IMR-90 (cell line): ENCODE data around the gene CASQ1. TPM values are rescaled to one million over a fixed set of nuclear protein-coding genes. Genes with fewer than 3 reads are reported as not detected.

Experiments used
- ATAC-seq: fragments of 200-7000 bp; cut with Tn5 transposase; 2 replicates; pipeline ENCODE4 v1.9.1; 2020; ENCODE audit warnings: low read depth, mild to moderate bottlenecking, moderate library complexity
- BruUV-seq: library from RNA; stranded (reverse); fragments of 400-500 nt; replicated peaks from 2 replicates; lab custom pipeline; 2021; lab: Mats Ljungman, UMichigan
- CTCF ChIA-PET: fragments of 300-600 bp; formaldehyde crosslinking; extraction: SDS; loops from one replicate; lab custom pipeline; 2021; ENCODE audit warnings: antibody characterized with exemption; lab: Yijun Ruan, JAX
- POLR2A ChIA-PET: fragments of 300-600 bp; sonication (Branson Sonifier 250); formaldehyde crosslinking; loops from one replicate; lab custom pipeline; 2022; ENCODE audit warnings: antibody characterized with exemption; ENCODE audit not compliant: unreplicated experiment; lab: Charles Lee
- DNase-seq: peaks from one replicate; pipeline ENCODE4 v3.0.0; 2013
- H2AFZ ChIP-seq: replicated peaks from 2 replicates; pipeline ENCODE3; 2013; ENCODE audit warnings: low read length, mild to moderate bottlenecking; ENCODE audit not compliant: poor library complexity
- H2AK5ac ChIP-seq: 2 replicates; pipeline ENCODE4 v1.6.1; 2013; ENCODE audit warnings: low read depth, low read length, inconsistent platforms
- H2AK9ac ChIP-seq: replicated peaks from 2 replicates; pipeline ENCODE3; 2013; ENCODE audit warnings: mild to moderate bottlenecking, low read depth, low read length, moderate library complexity; ENCODE audit not compliant: poor library complexity
- H2BK120ac ChIP-seq: 2 replicates; pipeline ENCODE4 v1.6.1; 2013; ENCODE audit warnings: low read depth, low read length, inconsistent platforms
- H2BK15ac ChIP-seq: 3 replicates; pipeline ENCODE4 v1.6.1; 2013; ENCODE audit warnings: low read depth, low read length, inconsistent platforms
- H2BK20ac ChIP-seq: 2 replicates; pipeline ENCODE4 v1.6.1; 2013; ENCODE audit warnings: low read depth, mild to moderate bottlenecking, inconsistent platforms, low read length, moderate library complexity
- H2BK5ac ChIP-seq: 2 replicates; pipeline ENCODE4 v1.6.1; 2013; ENCODE audit warnings: mild to moderate bottlenecking, low read depth, low read length, inconsistent platforms; ENCODE audit not compliant: poor library complexity, severe bottlenecking
- H3K14ac ChIP-seq: replicated peaks from 2 replicates; pipeline ENCODE4 v1.6.1; 2013; ENCODE audit warnings: low read depth, low read length, inconsistent platforms
- H3K18ac ChIP-seq: 2 replicates; pipeline ENCODE4 v1.6.1; 2013; ENCODE audit warnings: low read depth, low read length, control low read depth
- H3K23ac ChIP-seq: 2 replicates; pipeline ENCODE4 v1.6.1; 2013; ENCODE audit warnings: low read depth, low read length, inconsistent platforms
- H3K27ac ChIP-seq: 2 replicates; pipeline ENCODE4 v1.5.1; 2013; ENCODE audit warnings: mild to moderate bottlenecking, control low read depth, low read length; ENCODE audit not compliant: insufficient read depth
- H3K27me3 ChIP-seq: 2 replicates; pipeline ENCODE4 v1.6.1; 2013; ENCODE audit warnings: low read length; ENCODE audit not compliant: control insufficient read depth, insufficient read depth
- H3K36me3 ChIP-seq: 2 replicates; pipeline ENCODE4 v1.6.1; 2013; ENCODE audit warnings: low read length, mixed read lengths; ENCODE audit not compliant: control insufficient read depth, insufficient read depth
- H3K4ac ChIP-seq: 2 replicates; pipeline ENCODE4 v1.6.1; 2013; ENCODE audit warnings: low read depth, low read length, inconsistent platforms
- H3K4me1 ChIP-seq: 2 replicates; pipeline ENCODE4 v1.6.1; 2013; ENCODE audit warnings: low read length, mixed read lengths; ENCODE audit not compliant: control insufficient read depth, insufficient read depth
- H3K4me2 ChIP-seq: 2 replicates; pipeline ENCODE4 v1.6.1; 2013; ENCODE audit warnings: low read depth, mild to moderate bottlenecking, control low read depth, low read length, moderate library complexity
- H3K4me3 ChIP-seq: 2 replicates; pipeline ENCODE4 v1.5.1; 2013; ENCODE audit warnings: low read depth, mild to moderate bottlenecking, control low read depth, low read length, moderate library complexity; ENCODE audit not compliant: insufficient read depth
- H3K56ac ChIP-seq: 2 replicates; pipeline ENCODE4 v1.6.1; 2013; ENCODE audit warnings: low read length, inconsistent platforms; ENCODE audit not compliant: insufficient read depth; ENCODE audit errors: extremely low read depth
- H3K79me1 ChIP-seq, 2 experiments: 2 replicates each; pipeline ENCODE4 v1.6.1; 2013; ENCODE audit warnings: low read length in 2 of 2, inconsistent platforms in 1 of 2, low read depth in 1 of 2
- H3K9ac ChIP-seq: 2 replicates; pipeline ENCODE4 v1.6.1; 2013; ENCODE audit warnings: low read depth, low read length, control low read depth
- H3K9me1 ChIP-seq: 2 replicates; pipeline ENCODE4 v1.6.1; 2013; ENCODE audit warnings: low read length, inconsistent platforms; ENCODE audit not compliant: insufficient read depth
- H3K9me3 ChIP-seq: 2 replicates; pipeline ENCODE4 v1.6.1; 2013; ENCODE audit warnings: low read length; ENCODE audit not compliant: control insufficient read depth, insufficient read depth
- H4K20me1 ChIP-seq: 2 replicates; pipeline ENCODE4 v1.6.1; 2013; ENCODE audit warnings: low read length, inconsistent platforms; ENCODE audit not compliant: insufficient read depth
- H4K5ac ChIP-seq: 2 replicates; pipeline ENCODE4 v1.6.1; 2013; ENCODE audit warnings: mild to moderate bottlenecking, low read depth, low read length, control low read depth
- H4K8ac ChIP-seq, 2 experiments: 2 replicates each; pipeline ENCODE4 v1.6.1; 2013; ENCODE audit warnings: low read depth in 2 of 2, low read length in 2 of 2, control low read depth in 1 of 2, inconsistent platforms in 1 of 2
- H4K91ac ChIP-seq: 2 replicates; pipeline ENCODE4 v1.6.1; 2013; ENCODE audit warnings: low read depth, low read length, inconsistent platforms; ENCODE audit not compliant: insufficient read depth
- BHLHE40 ChIP-seq: fragments of 150-350 bp; IDR thresholded peaks from 2 replicates; pipeline ENCODE4 v1.6.1; 2016; ENCODE audit warnings: mild to moderate bottlenecking, low read depth, low read length
- CEBPB ChIP-seq: IDR thresholded peaks from 2 replicates; pipeline ENCODE4 v1.6.1; 2012; ENCODE audit warnings: low read depth, low read length, improper control_type of control experiment
- CHD1 ChIP-seq: IDR thresholded peaks from 2 replicates; pipeline ENCODE4 v1.6.1; 2012; ENCODE audit warnings: low read depth, low read length, improper control_type of control experiment
- CTCF ChIP-seq: conservative IDR thresholded peaks from 2 replicates; pipeline ENCODE4 v1.5.1; 2012; ENCODE audit warnings: mild to moderate bottlenecking, low read depth, low read length, improper control_type of control experiment
- ELK1 ChIP-seq: fragments of 150-350 bp; IDR thresholded peaks from 2 replicates; pipeline ENCODE4 v1.6.1; 2016; ENCODE audit warnings: low read depth, mild to moderate bottlenecking, low read length, moderate library complexity, borderline replicate concordance
- FOS ChIP-seq: fragments of 150-350 bp; IDR thresholded peaks from 2 replicates; pipeline ENCODE4 v1.6.1; 2016; ENCODE audit warnings: low read depth, low read length
- MAFK ChIP-seq: IDR thresholded peaks from 2 replicates; pipeline ENCODE4 v1.6.1; 2012; ENCODE audit warnings: low read depth, low read length, improper control_type of control experiment
- MAZ ChIP-seq: IDR thresholded peaks from 2 replicates; pipeline ENCODE4 v1.6.1; 2012; ENCODE audit warnings: low read depth, mild to moderate bottlenecking, low read length, improper control_type of control experiment, moderate library complexity, borderline replicate concordance
- MXI1 ChIP-seq: IDR thresholded peaks from 2 replicates; pipeline ENCODE4 v1.6.1; 2012; ENCODE audit warnings: low read depth, mild to moderate bottlenecking, low read length, moderate library complexity, borderline replicate concordance
- NFE2L2 ChIP-seq: fragments of 150-350 bp; IDR thresholded peaks from 2 replicates; pipeline ENCODE4 v1.6.1; 2016; ENCODE audit warnings: low read depth, mild to moderate bottlenecking, low read length
- POLR2A ChIP-seq: IDR thresholded peaks from 2 replicates; pipeline ENCODE4 v1.6.1; 2012; ENCODE audit warnings: mild to moderate bottlenecking, low read depth, low read length
- RAD21 ChIP-seq: IDR thresholded peaks from 2 replicates; pipeline ENCODE4 v1.6.1; 2012; ENCODE audit warnings: low read length, improper control_type of control experiment
- RCOR1 ChIP-seq: IDR thresholded peaks from 2 replicates; pipeline ENCODE4 v1.6.1; 2012; ENCODE audit warnings: mild to moderate bottlenecking, low read length, improper control_type of control experiment; ENCODE audit not compliant: insufficient replicate concordance
- RFX5 ChIP-seq: IDR thresholded peaks from 2 replicates; pipeline ENCODE4 v1.8.0; 2012; ENCODE audit warnings: low read depth, mild to moderate bottlenecking, low read length, moderate library complexity
- SMC3 ChIP-seq: fragments of 150-350 bp; IDR thresholded peaks from 2 replicates; pipeline ENCODE4 v1.6.1; 2016; ENCODE audit warnings: low read depth, mild to moderate bottlenecking, antibody characterized with exemption, low read length, moderate library complexity
- dilution Hi-C: fragments of 300-500 bp; cut with HindIII; formaldehyde crosslinking; loops from one replicate; pipeline ENCODE4 v1.14.3; 2018; ENCODE audit warnings: low sequenced_read_pairs; ENCODE audit not compliant: unreplicated experiment
- in situ Hi-C: fragments of 300-500 bp; cut with MboI; formaldehyde crosslinking; loops from 3 replicates; pipeline ENCODE4 v1.14.3; 2019; ENCODE audit warnings: low sequenced_read_pairs, inconsistent platforms, mixed read lengths
- intact Hi-C: fragments of 100-400 bp; cut with micrococcal nuclease; formaldehyde crosslinking; loops from 2 replicates; pipeline ENCODE4 v1.10.0; 2022
- polyA plus RNA-seq, 3 experiments: library from polyadenylated mRNA; depleted of rRNA; stranded (reverse); fragments of >200 nt; gene quantifications; 2 replicates each; pipeline ENCODE4 v1.2.3, GENCODE V29; 2012; ENCODE audit warnings: low replicate concordance in 1 of 3
- total RNA-seq: library from RNA; depleted of rRNA; stranded (reverse); fragments of >200 nt; gene quantifications from 2 replicates; pipeline ENCODE4 v1.2.3, GENCODE V29; 2012
- TF ChIP-seq, protein P1 (sequence below): fragments of 150-350 bp; IDR thresholded peaks from 2 replicates; pipeline ENCODE4 v1.6.1; 2017; ENCODE audit warnings: mild to moderate bottlenecking, antibody characterized with exemption, low read length, low read depth

CASQ1 gene
- total and polyA plus RNA-seq, 2 of the 4 experiments (the other 2 are of a cell fraction), result 0.18 to 0.21 TPM

GRCh38 chr1:160228431-160228830 is 38.1 kb downstream of the CASQ1 start:
- Histone ChIP-seq H2BK120ac (no peak overlapping the region), H3K14ac (no peak overlapping the region), H2BK5ac (no peak overlapping the region), H4K8ac (no peak overlapping the region), H2BK15ac (no peak overlapping the region), H2AFZ (no peak overlapping the region), H3K4me3 (no peak overlapping the region), H3K23ac (no peak overlapping the region), H3K4me2 (no peak overlapping the region), H3K9me1 (peaks cover 6% of the 10 kb centered on the region; the same call in 1 of the 2 replicates), H2AK9ac (no peak overlapping the region), H4K5ac (no peak overlapping the region), H3K79me1 (peaks cover 0 to 5% of the 10 kb centered on the region in 2 experiments; a peak in 1 of 4 replicates), H3K4ac (no peak overlapping the region), H4K91ac (no peak overlapping the region), H3K9ac (no peak overlapping the region), H2AK5ac (no peak overlapping the region), H3K18ac (no peak overlapping the region), H3K27me3 (no peaks in the 10 kb centered on the region), H2BK20ac (no peak overlapping the region), H3K4me1 (no peaks in the 10 kb centered on the region), H3K9me3 (no peaks in the 10 kb centered on the region), H3K36me3 (peaks cover 49% of the 10 kb centered on the region), H3K27ac (no peak overlapping the region), H4K20me1 (no peaks in the 10 kb centered on the region; the same call in 1 of the 2 replicates), H3K56ac (no peak overlapping the region)
- ATAC-seq (no peak), DNase-seq (no peak)
- ChIA-PET POLR2A (interaction anchor here (0.6 kb wide), 1 partner anchor 109 kb away, joined by 5 read pairs; no protein-coding TSS in a partner anchor), CTCF (interaction anchor here (1.3 to 3.7 kb wide), 2 partner anchors 9 to 23 kb away, joined by 10 to 12 read pairs; no protein-coding TSS in a partner anchor)
- dilution Hi-C loops (no loop called here), in situ Hi-C loops (no loop called here), intact Hi-C loops (loop anchor here (5.0 kb wide), 1 partner anchor 69 kb away; no protein-coding TSS in a partner anchor)
- no TSS peak for BruUV-seq
- no peak for TF ChIP-seq SMC3
- TF ChIP-seq RCOR1, result no peak
- no peak for TF ChIP-seq POLR2A
- no peak for TF ChIP-seq BHLHE40
- TF ChIP-seq, protein P1, sequence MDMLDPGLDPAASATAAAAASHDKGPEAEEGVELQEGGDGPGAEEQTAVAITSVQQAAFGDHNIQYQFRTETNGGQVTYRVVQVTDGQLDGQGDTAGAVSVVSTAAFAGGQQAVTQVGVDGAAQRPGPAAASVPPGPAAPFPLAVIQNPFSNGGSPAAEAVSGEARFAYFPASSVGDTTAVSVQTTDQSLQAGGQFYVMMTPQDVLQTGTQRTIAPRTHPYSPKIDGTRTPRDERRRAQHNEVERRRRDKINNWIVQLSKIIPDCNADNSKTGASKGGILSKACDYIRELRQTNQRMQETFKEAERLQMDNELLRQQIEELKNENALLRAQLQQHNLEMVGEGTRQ, result no peak
- TF ChIP-seq MXI1, result no peak
- TF ChIP-seq RFX5, result no peak
- no peak for TF ChIP-seq ELK1
- no peak for TF ChIP-seq MAZ
- no peak for TF ChIP-seq NFE2L2
- TF ChIP-seq RAD21, result no peak
- no peak for TF ChIP-seq CEBPB
- TF ChIP-seq CTCF, result no peak
- TF ChIP-seq FOS, result no peak
- TF ChIP-seq MAFK, result no peak
- no peak for TF ChIP-seq CHD1
